Trophoblast cell (in vitro differentiated cells and primary cell): ENCODE results near the gene CFI. TPM values are rescaled to one million over a fixed set of nuclear protein-coding genes. Genes with fewer than 3 reads are reported as not detected.

ENCODE experiments used
- DNase-seq, 2 donors: peaks; one replicate each; pipeline ENCODE4 v3.0.0-alpha.2; 2016
- H2AFZ ChIP-seq: 2 replicates; pipeline ENCODE4 v1.6.1; 2013; ENCODE audit warnings: low read length, moderate library complexity, mild to moderate bottlenecking; ENCODE audit not compliant: insufficient read depth, poor library complexity
- H2AK5ac ChIP-seq: 2 replicates; pipeline ENCODE4 v1.6.1; 2013; ENCODE audit warnings: mild to moderate bottlenecking, low read length
- H2BK120ac ChIP-seq: 2 replicates; pipeline ENCODE4 v1.6.1; 2013; ENCODE audit warnings: low read length, mild to moderate bottlenecking, moderate library complexity; ENCODE audit not compliant: insufficient read depth, poor library complexity
- H2BK12ac ChIP-seq: 2 replicates; pipeline ENCODE4 v1.6.1; 2013; ENCODE audit warnings: mild to moderate bottlenecking, low read length, moderate library complexity
- H2BK5ac ChIP-seq: 2 replicates; pipeline ENCODE4 v1.6.1; 2013; ENCODE audit warnings: low read length, low read depth, moderate library complexity, mild to moderate bottlenecking; ENCODE audit not compliant: poor library complexity
- H3K14ac ChIP-seq: 2 replicates; pipeline ENCODE4 v1.6.1; 2013; ENCODE audit warnings: mild to moderate bottlenecking, low read length
- H3K18ac ChIP-seq: 2 replicates; pipeline ENCODE4 v1.6.1; 2013; ENCODE audit warnings: mild to moderate bottlenecking, low read length
- H3K23ac ChIP-seq: 2 replicates; pipeline ENCODE4 v1.6.1; 2013; ENCODE audit warnings: low read length
- H3K27ac ChIP-seq: 2 replicates; pipeline ENCODE4 v1.5.1; 2013; ENCODE audit warnings: low read depth, mild to moderate bottlenecking, inconsistent platforms, low read length, moderate library complexity
- H3K27me3 ChIP-seq: 2 replicates; pipeline ENCODE4 v1.6.1; 2013; ENCODE audit warnings: inconsistent platforms, mild to moderate bottlenecking, low read length, moderate library complexity; ENCODE audit not compliant: insufficient read depth
- H3K36me3 ChIP-seq, 2 experiments: 1 replicate in 1 of 2; 2 replicates in 1 of 2; pipeline ENCODE4 v1.6.1; 2013; ENCODE audit warnings: low read length in 2 of 2, mild to moderate bottlenecking in 2 of 2, moderate library complexity in 1 of 2; ENCODE audit not compliant: insufficient read depth in 2 of 2, control insufficient read depth in 1 of 2
- H3K4ac ChIP-seq: 2 replicates; pipeline ENCODE4 v1.6.1; 2013; ENCODE audit warnings: low read depth, mild to moderate bottlenecking, low read length, moderate library complexity
- H3K4me1 ChIP-seq, 2 experiments: 1 replicate in 1 of 2; 2 replicates in 1 of 2; pipeline ENCODE4 v1.6.1; 2013; ENCODE audit warnings: low read length in 2 of 2, mild to moderate bottlenecking in 2 of 2, moderate library complexity in 1 of 2; ENCODE audit not compliant: insufficient read depth in 2 of 2, control insufficient read depth in 1 of 2
- H3K4me2 ChIP-seq: 2 replicates; pipeline ENCODE4 v1.6.1; 2013; ENCODE audit warnings: inconsistent platforms, mild to moderate bottlenecking, low read length, moderate library complexity
- H3K4me3 ChIP-seq: 2 replicates; pipeline ENCODE4 v1.5.1; 2013; ENCODE audit warnings: mild to moderate bottlenecking, low read depth, low read length, inconsistent platforms
- H3K79me1 ChIP-seq: one replicate; pipeline ENCODE4 v1.6.1; 2013; ENCODE audit warnings: low read length
- H3K79me2 ChIP-seq: 2 replicates; pipeline ENCODE4 v1.6.1; 2013; ENCODE audit warnings: low read length, mild to moderate bottlenecking; ENCODE audit not compliant: control insufficient read depth, insufficient read depth, poor library complexity
- H3K9ac ChIP-seq: 2 replicates; pipeline ENCODE4 v1.6.1; 2013; ENCODE audit warnings: mild to moderate bottlenecking, low read length
- H3K9me3 ChIP-seq: 2 replicates; pipeline ENCODE4 v1.6.1; 2013; ENCODE audit warnings: low read depth, mild to moderate bottlenecking, control low read depth, inconsistent platforms, low read length; ENCODE audit not compliant: insufficient read depth
- H4K12ac ChIP-seq: 2 replicates; pipeline ENCODE4 v1.6.1; 2013; ENCODE audit warnings: low read depth, mild to moderate bottlenecking, low read length, moderate library complexity
- H4K8ac ChIP-seq: 2 replicates; pipeline ENCODE4 v1.6.1; 2013; ENCODE audit warnings: low read depth, mild to moderate bottlenecking, low read length, moderate library complexity
- H4K91ac ChIP-seq: one replicate; pipeline ENCODE4 v1.6.1; 2013; ENCODE audit warnings: low read depth, mild to moderate bottlenecking, low read length, moderate library complexity
- WGBS: extraction: QIAGEN DNeasy Blood & Tissue Kit; methylation state at CpG from one replicate; pipeline ENCODE4 v1.1.7; 2013; ENCODE audit warnings: missing lambda C conversion rate; ENCODE audit not compliant: insufficient read length, insufficient coverage; ENCODE audit errors: extremely low coverage; 5-methylcytosine and 5-hydroxymethylcytosine counted together
- polyA plus RNA-seq: library from polyadenylated mRNA; stranded (reverse); fragments of 200-250 nt; gene quantifications from 2 replicates; pipeline ENCODE4 v1.2.3, GENCODE V29; 2013

Gene CFI
- polyA plus RNA-seq = not detected in 2 replicates

DNA sequence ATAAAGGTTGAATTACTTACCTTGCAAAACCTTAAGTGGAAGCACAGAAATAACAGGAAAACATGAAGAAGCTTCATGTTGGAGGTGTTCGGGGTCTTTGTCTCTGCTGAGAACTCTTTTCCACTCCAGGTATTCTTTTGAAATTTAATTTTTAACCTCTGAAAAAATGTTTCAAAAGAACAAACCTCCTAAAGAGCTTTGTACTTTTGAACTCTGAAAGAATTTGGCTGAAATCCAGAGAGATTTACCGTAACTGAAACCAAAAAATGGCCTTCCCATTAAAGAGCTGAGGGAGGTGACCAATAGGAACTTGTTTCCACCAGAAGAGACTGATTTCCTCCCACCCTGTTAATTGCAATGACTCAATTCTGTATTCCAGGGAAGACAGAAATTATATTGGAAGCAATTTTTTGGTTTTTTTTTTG is at the start of gene CFI:
CFI (minus strand) TSS at position 105 of the 425 bp plus-strand sequence; CDS start at position 77, 28 bp downstream.
- Histone ChIP-seq H2AFZ (no peak within 1 kb of the TSS), H2BK120ac (no peak within 1 kb of the TSS), H2BK5ac (no peak within 1 kb of the TSS), H3K4me3 (no peak within 1 kb of the TSS), H2AK5ac (no peak within 1 kb of the TSS), H3K4me1 (no peaks in the 10 kb centered on the region), H4K91ac (no peak within 1 kb of the TSS), H3K36me3 (no peaks in the 10 kb centered on the region), H3K9me3 (no peaks in the 10 kb centered on the region), H3K27me3 (no peaks in the 10 kb centered on the region), H4K8ac (no peak within 1 kb of the TSS), H3K79me1 (no peaks in the 10 kb centered on the region), H3K79me2 (no peaks in the 10 kb centered on the region), H3K4me2 (no peak within 1 kb of the TSS), H3K4ac (no peak within 1 kb of the TSS), H3K23ac (no peak within 1 kb of the TSS), H3K27ac (no peak within 1 kb of the TSS), H3K14ac (no peak within 1 kb of the TSS), H3K18ac (no peak within 1 kb of the TSS), H2BK12ac (no peak within 1 kb of the TSS), H4K12ac (no peak within 1 kb of the TSS), H3K9ac (no peak within 1 kb of the TSS)
- no peak for DNase-seq
- no CpG with 5 or more reads among the region's 2 CpGs for WGBS

DNA sequence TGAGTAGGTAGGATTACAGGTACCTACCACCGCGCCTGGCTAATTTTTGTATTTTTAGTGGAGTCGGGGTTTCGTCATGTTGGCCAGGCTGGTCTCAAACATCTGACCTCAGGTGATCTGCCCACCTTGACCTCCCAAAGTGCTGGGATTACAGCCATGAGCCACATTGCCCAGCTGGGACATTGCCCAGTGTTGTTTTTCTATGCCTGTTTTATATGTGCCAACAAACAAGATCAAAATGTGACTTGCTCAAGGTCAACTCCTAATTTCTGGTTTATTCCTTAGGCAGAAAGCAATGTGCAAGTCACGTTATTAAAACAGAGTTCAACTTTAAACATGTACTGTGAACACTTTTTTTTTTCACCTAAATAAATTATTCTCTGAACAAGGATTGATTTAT is 48.8 kb upstream of the CFI start:
- no peaks in the 10 kb centered on the region for H3K9me3 ChIP-seq
- H4K12ac ChIP-seq = no peak overlapping the region
- no peak overlapping the region for H4K8ac ChIP-seq
- no peak overlapping the region for H2BK12ac ChIP-seq
- H3K36me3 ChIP-seq = no peaks in the 10 kb centered on the region
- no peaks in the 10 kb centered on the region for H3K79me1 ChIP-seq
- H2BK120ac ChIP-seq = no peak overlapping the region
- H3K4me1 ChIP-seq = no peaks in the 10 kb centered on the region
- no peak overlapping the region for H3K9ac ChIP-seq
- no peak overlapping the region for H4K91ac ChIP-seq
- no peak overlapping the region for H3K18ac ChIP-seq
- H3K4me3 ChIP-seq = no peak overlapping the region
- no CpG with 5 or more reads among the region's 5 CpGs for WGBS
- H3K79me2 ChIP-seq = no peaks in the 10 kb centered on the region
- no peak overlapping the region for H3K27ac ChIP-seq
- H3K27me3 ChIP-seq = no peaks in the 10 kb centered on the region
- no peak overlapping the region for H2BK5ac ChIP-seq
- H2AFZ ChIP-seq = no peak overlapping the region
- no peak overlapping the region for H3K4ac ChIP-seq
- no peak overlapping the region for H3K23ac ChIP-seq
- DNase-seq = no peak
- no peak overlapping the region for H2AK5ac ChIP-seq
- H3K4me2 ChIP-seq = no peak overlapping the region
- H3K14ac ChIP-seq = no peak overlapping the region

DNA sequence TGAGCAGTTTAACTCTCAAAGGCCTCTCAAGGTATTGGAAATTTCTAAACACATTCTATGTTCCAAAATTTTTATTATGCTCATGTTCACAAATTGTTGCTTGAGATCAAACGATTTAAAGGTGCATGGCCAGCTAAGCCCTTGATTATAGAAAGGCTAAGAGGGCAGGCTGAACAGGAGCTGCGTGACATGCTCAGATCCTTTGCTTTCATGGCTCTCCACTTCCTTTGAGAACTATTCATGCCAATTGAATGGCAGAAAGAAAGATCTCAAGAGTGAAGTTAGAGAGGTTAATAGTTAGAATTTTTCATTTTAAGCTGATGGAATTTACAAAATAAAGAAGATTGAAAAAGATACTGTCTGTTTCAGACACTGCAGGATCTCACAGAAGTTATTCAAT is 46.7 kb upstream of the CFI start:
- H3K9ac ChIP-seq = no peak overlapping the region
- H2BK120ac ChIP-seq = no peak overlapping the region
- H3K4me2 ChIP-seq = no peak overlapping the region
- no peak overlapping the region for H4K8ac ChIP-seq
- no peaks in the 10 kb centered on the region for H3K79me2 ChIP-seq
- no peak overlapping the region for H3K4me3 ChIP-seq
- DNase-seq = no peak
- H3K14ac ChIP-seq = no peak overlapping the region
- H4K91ac ChIP-seq = no peak overlapping the region
- no peaks in the 10 kb centered on the region for H3K36me3 ChIP-seq
- no peak overlapping the region for H3K27ac ChIP-seq
- H2AK5ac ChIP-seq = no peak overlapping the region
- H2AFZ ChIP-seq = no peak overlapping the region
- no peak overlapping the region for H2BK5ac ChIP-seq
- no peak overlapping the region for H4K12ac ChIP-seq
- no peaks in the 10 kb centered on the region for H3K4me1 ChIP-seq
- no peak overlapping the region for H3K23ac ChIP-seq
- H3K79me1 ChIP-seq = no peaks in the 10 kb centered on the region
- H3K4ac ChIP-seq = no peak overlapping the region
- no peaks in the 10 kb centered on the region for H3K9me3 ChIP-seq
- no peak overlapping the region for H2BK12ac ChIP-seq
- H3K27me3 ChIP-seq = no peaks in the 10 kb centered on the region
- no peak overlapping the region for H3K18ac ChIP-seq
- no CpG with 5 or more reads among the region's 2 CpGs for WGBS

DNA sequence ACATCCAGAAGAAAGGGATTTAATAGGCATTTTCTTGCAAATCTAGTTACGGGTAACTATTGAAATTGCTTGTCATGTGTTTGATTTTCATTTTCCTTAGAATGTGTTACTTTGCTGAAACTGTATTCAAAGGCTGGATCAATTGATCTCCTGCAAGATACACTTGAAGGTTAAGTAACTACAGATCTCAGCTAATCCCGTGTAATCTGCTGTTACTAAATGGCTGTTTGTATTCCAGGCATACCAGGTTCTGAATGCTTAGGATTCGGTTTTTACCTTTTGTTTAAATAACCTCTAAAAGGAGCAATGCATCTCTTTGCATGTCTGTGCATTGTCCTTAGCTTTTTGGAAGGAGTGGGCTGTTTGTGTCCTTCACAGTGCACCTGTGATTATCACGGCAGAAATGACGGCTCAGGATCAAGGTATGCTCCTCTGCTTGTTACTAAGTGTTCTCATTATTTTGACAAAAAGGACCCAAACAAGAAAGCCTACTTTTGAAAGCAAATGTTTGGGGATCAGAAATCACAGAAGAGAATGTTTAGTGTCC is 46.2 kb upstream of the CFI start, which contains the start of gene LRIT3:
LRIT3 (plus strand) TSS at position 212 of the 547 bp plus-strand sequence; CDS start at position 307, 95 bp downstream.
- Histone ChIP-seq H3K9me3 (no peaks in the 10 kb centered on the region), H3K79me1 (no peaks in the 10 kb centered on the region), H3K27me3 (no peaks in the 10 kb centered on the region), H3K14ac (no peak within 1 kb of the TSS), H3K79me2 (no peaks in the 10 kb centered on the region), H3K18ac (no peak within 1 kb of the TSS), H3K36me3 (no peaks in the 10 kb centered on the region), H2BK120ac (no peak within 1 kb of the TSS), H3K23ac (no peak within 1 kb of the TSS), H3K4me2 (no peak within 1 kb of the TSS), H3K27ac (no peak within 1 kb of the TSS), H4K12ac (no peak within 1 kb of the TSS), H3K9ac (no peak within 1 kb of the TSS), H2BK5ac (no peak within 1 kb of the TSS), H3K4me1 (no peaks in the 10 kb centered on the region), H2BK12ac (no peak within 1 kb of the TSS), H2AFZ (no peak within 1 kb of the TSS), H3K4me3 (no peak within 1 kb of the TSS), H4K91ac (no peak within 1 kb of the TSS), H3K4ac (no peak within 1 kb of the TSS), H2AK5ac (no peak within 1 kb of the TSS), H4K8ac (no peak within 1 kb of the TSS)
- no peak for DNase-seq
- whole genome bisulfite sequencing = no CpG with 5 or more reads among the region's 5 CpGs
